Breast epithelium (tissue), 4 donors: ENCODE measurements around the gene TTC12. TPM values are rescaled to one million over a fixed set of nuclear protein-coding genes. Genes with fewer than 3 reads are reported as not detected.

ENCODE experiments used
- DNase-seq, 2 donors: peaks; one replicate each; pipeline ENCODE4 v3.0.0-alpha.2; 2019; ENCODE audit warnings: low spot score in 2 of 2
- H3K27ac ChIP-seq, 2 donors: fragments of 200-600 bp; sonication (generic) in 1 of 2; one replicate each; pipeline ENCODE4 v1.5.1; 2016 to 2019; ENCODE audit warnings: mild to moderate bottlenecking in 1 of 2
- H3K27me3 ChIP-seq, 2 donors: fragments of 200-600 bp; sonication (generic) in 1 of 2; one replicate each; pipeline versions ENCODE4 v1.5.1 to v1.6.0; 2017 to 2019; ENCODE audit warnings: control low read depth in 1 of 2, mild to moderate bottlenecking in 1 of 2
- H3K36me3 ChIP-seq: fragments of 200-600 bp; one replicate; pipeline ENCODE4 v1.5.1; 2019
- H3K4me1 ChIP-seq, 2 donors: fragments of 200-600 bp; sonication (generic); one replicate each; pipeline ENCODE4 v1.5.1; 2016 to 2019; ENCODE audit warnings: control low read depth in 1 of 2
- H3K4me3 ChIP-seq, 3 donors: fragments of 200-600 bp; sonication (generic); 1 replicate in 2 of 3; 2 replicates in 1 of 3; pipeline ENCODE4 v1.5.1; 2016 to 2019; ENCODE audit warnings: mild to moderate bottlenecking in 3 of 3, moderate library complexity in 2 of 3
- H3K9me3 ChIP-seq, 2 donors: fragments of 200-600 bp; sonication (generic) in 1 of 2; one replicate each; pipeline ENCODE4 v1.5.1; 2016 to 2019; ENCODE audit warnings: control low read depth in 1 of 2
- POLR2A ChIP-seq: fragments of 450-650 bp; IDR thresholded peaks from one replicate; pipeline ENCODE4 v1.6.1; 2016; ENCODE audit warnings: antibody characterized with exemption, mild to moderate bottlenecking, moderate library complexity
- POLR2AphosphoS5 ChIP-seq, 3 donors: sonication (generic); formaldehyde crosslinking; IDR thresholded peaks; one replicate each; pipeline ENCODE4 v1.6.1; 2017; ENCODE audit warnings: antibody characterized with exemption in 3 of 3
- intact Hi-C: fragments of 100-400 bp; cut with DNase I; formaldehyde crosslinking; loops from one replicate; pipeline ENCODE4 v1.15.1; 2023; ENCODE audit warnings: low total_unique reads
- total RNA-seq, 3 donors: library from RNA; depleted of rRNA; stranded (reverse); fragments of >200 nt; gene quantifications; one replicate each; pipeline ENCODE4 v1.1.0, GENCODE V29; 2016
- TF ChIP-seq, protein P1 (sequence below), 3 donors: fragments of 450-650 bp; IDR thresholded peaks; one replicate each; pipeline ENCODE4 v1.5.1; 2016 to 2017; ENCODE audit warnings: antibody characterized with exemption in 3 of 3, mild to moderate bottlenecking in 3 of 3, moderate library complexity in 3 of 3

Gene TTC12
- total RNA-seq, 3 donors from 2014 or later, result 12.3 to 48.4 (median 43.6) TPM

DNA sequence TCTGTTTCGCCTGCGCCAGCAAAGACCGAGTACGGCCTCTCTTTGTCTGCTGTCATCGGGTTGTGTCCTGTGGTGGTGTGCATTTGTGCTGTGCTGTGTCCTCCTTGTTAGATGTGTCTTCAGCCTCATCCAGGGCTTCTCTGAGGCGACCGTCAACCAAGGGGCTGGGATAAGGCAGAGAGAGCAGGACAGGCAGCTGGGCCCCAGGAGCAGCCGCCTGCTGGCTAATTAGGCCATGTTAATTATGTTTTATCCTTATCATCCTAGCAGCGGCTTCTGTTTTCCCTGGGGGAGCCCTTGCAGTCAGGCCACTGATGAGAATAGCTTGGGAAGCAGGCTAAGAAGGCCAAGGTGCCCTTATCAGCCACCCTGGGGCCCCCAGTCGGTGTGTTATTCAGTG lies 40.7 kb upstream of the TTC12 start:
- Histone ChIP-seq H3K27me3 (no peaks in the 10 kb centered on the region), H3K36me3 (no peaks in the 10 kb centered on the region), H3K27ac (no peak overlapping the region), H3K4me1 (no peaks in the 10 kb centered on the region), H3K9me3 (no peaks in the 10 kb centered on the region), H3K4me3 (no peak overlapping the region)
- no peak for DNase-seq
- intact Hi-C loops, result no loop called here
- no peak for TF ChIP-seq POLR2AphosphoS5 (IDR thresholded peaks at IDR 0.05)
- no peak for TF ChIP-seq POLR2A
- TF ChIP-seq, protein P1, sequence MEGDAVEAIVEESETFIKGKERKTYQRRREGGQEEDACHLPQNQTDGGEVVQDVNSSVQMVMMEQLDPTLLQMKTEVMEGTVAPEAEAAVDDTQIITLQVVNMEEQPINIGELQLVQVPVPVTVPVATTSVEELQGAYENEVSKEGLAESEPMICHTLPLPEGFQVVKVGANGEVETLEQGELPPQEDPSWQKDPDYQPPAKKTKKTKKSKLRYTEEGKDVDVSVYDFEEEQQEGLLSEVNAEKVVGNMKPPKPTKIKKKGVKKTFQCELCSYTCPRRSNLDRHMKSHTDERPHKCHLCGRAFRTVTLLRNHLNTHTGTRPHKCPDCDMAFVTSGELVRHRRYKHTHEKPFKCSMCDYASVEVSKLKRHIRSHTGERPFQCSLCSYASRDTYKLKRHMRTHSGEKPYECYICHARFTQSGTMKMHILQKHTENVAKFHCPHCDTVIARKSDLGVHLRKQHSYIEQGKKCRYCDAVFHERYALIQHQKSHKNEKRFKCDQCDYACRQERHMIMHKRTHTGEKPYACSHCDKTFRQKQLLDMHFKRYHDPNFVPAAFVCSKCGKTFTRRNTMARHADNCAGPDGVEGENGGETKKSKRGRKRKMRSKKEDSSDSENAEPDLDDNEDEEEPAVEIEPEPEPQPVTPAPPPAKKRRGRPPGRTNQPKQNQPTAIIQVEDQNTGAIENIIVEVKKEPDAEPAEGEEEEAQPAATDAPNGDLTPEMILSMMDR (IDR thresholded peaks at IDR 0.05), result no peak

DNA sequence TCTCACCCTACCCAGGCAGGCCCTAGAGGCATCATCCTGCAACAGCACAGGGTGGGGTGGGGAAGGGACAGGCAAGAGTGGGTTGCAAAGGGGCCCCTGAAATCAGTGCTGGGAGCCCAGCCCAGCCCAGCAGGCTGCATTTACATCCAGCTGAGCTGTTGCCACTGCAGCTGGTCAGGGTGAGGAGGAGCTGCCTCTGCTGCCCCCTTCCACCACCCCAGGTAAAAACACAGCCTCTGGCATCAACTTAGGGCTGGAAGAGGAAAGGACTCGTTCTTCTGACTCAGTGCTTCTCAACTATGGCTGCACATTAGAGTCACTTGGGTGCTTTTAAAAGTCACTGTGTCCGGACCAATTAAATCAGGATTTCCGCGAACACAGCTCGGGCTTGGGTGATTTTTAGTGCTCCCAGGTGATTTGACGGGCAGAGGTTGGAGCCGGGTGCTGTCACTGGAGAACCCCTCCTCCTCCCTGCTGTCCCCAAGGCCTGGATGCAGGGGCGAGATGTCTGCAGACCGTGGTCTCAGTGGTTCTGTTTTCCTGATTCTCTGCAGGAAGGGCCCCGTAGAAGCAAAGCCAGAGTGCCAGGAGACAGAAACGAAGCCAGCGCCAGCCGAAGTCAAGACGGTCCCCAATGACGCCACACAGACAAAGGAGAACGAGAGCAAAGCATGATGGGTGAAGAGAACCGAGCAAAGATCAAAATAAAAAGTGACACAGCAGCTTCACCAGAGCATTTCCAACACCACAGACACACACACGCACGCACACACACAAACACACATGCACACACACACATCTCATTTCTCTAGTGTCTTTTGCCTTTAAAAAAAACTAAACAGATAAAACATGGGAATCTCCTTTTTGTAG lies 39.4 kb upstream of the TTC12 start:
- intact Hi-C loops, result no loop called here
- DNase-seq, result no peak
- no peak overlapping the region for H3K27ac ChIP-seq

DNA sequence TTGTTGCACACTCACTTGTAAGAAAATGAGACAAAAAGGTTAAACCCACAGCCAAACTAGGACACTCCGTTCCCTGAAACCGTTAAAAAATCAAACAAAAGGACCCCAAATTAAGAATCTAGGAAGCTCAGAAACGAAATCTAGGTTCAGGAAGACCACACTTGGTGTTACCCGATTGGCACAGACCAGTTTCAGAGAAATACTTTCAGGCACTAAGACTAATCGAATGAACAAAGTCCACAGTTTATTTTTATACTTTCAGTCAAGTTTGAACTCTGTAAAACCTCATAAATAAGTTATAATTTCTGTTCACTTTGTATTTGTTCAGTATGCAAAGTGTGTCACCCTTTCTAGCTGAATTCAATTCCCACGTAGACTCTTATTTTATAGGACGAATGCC lies 38.8 kb upstream of the TTC12 start:
- Histone ChIP-seq H3K4me3 (no peak overlapping the region), H3K27me3 (no peaks in the 10 kb centered on the region), H3K27ac (no peak overlapping the region), H3K36me3 (no peaks in the 10 kb centered on the region), H3K4me1 (no peaks in the 10 kb centered on the region), H3K9me3 (no peaks in the 10 kb centered on the region)
- TF ChIP-seq, protein P1 (IDR thresholded peaks at IDR 0.05), result no peak
- TF ChIP-seq POLR2AphosphoS5 (IDR thresholded peaks at IDR 0.05) (no peak), POLR2A (no peak)
- DNase-seq, result no peak
- intact Hi-C loops, result no loop called here

More for the DNA sequence above, 39.4 kb upstream of the TTC12 start:
- H3K27me3 ChIP-seq, result no peaks in the 10 kb centered on the region
- TF ChIP-seq POLR2AphosphoS5 (IDR thresholded peaks at IDR 0.05) (no peak), POLR2A (no peak)
- TF ChIP-seq, protein P1 (IDR thresholded peaks at IDR 0.05), result no peak
- H3K36me3 ChIP-seq, result no peaks in the 10 kb centered on the region
- no peaks in the 10 kb centered on the region for H3K4me1 ChIP-seq
- H3K9me3 ChIP-seq, result no peaks in the 10 kb centered on the region
- no peak overlapping the region for H3K4me3 ChIP-seq

DNA sequence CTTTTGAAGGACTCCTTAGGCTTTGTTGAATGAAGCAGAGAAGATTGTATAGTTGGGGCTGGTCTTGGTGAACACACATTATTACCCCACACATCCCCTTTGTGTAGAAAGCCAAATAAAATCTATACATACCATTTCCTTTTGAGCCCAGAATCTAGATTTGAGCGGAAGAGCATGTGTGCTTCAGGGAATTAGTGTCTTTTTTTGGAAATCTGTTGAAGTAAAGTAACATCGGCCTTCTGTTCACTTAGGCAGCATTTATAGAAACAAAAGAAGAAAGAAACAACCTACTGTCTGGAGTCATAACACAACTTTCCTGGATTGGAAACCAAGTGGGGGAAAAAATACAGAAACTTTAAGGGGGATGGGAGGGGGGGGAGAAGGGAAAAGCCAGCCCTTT lies 37.9 kb upstream of the TTC12 start:
- H3K4me1 ChIP-seq, result no peaks in the 10 kb centered on the region
- no peak overlapping the region for H3K27ac ChIP-seq
- H3K36me3 ChIP-seq, result no peaks in the 10 kb centered on the region
- no peak for DNase-seq
- H3K4me3 ChIP-seq, result no peak overlapping the region
- no peaks in the 10 kb centered on the region for H3K27me3 ChIP-seq
- TF ChIP-seq POLR2A (no peak), POLR2AphosphoS5 (IDR thresholded peaks at IDR 0.05) (no peak)
- TF ChIP-seq, protein P1 (IDR thresholded peaks at IDR 0.05), result no peak
- intact Hi-C loops, result no loop called here
- no peaks in the 10 kb centered on the region for H3K9me3 ChIP-seq

DNA sequence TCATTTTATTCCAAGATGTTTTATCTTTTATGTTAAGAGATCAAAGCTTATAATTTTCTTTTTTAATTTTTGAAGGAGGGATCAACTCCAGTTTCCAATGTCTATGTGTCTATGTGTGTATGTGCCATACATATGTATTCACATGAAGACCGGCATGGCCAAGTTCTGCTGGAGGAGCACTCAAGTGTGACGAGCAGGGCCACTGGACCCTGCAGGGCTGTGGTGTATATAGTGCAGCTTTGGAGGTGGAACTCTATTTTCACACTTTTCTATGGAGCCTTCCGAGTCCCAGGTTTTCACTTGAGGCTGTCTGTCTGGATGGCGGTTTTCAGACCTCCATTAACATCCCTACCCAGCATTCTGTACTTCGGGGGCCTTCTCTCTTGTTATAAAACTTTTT lies 36.5 kb upstream of the TTC12 start:
- no peak overlapping the region for H3K27ac ChIP-seq
- no peaks in the 10 kb centered on the region for H3K9me3 ChIP-seq
- TF ChIP-seq POLR2AphosphoS5 (IDR thresholded peaks at IDR 0.05) (no peak), POLR2A (no peak)
- TF ChIP-seq, protein P1 (IDR thresholded peaks at IDR 0.05), result no peak
- intact Hi-C loops, result no loop called here
- H3K4me3 ChIP-seq, result no peak overlapping the region
- H3K36me3 ChIP-seq, result no peaks in the 10 kb centered on the region
- DNase-seq, result no peak
- no peaks in the 10 kb centered on the region for H3K27me3 ChIP-seq
- H3K4me1 ChIP-seq, result no peaks in the 10 kb centered on the region
